GM10266 (cell line): ENCODE measurements around the gene ADGRA1.

Source experiments
- DNase-seq: peaks from one replicate; pipeline ENCODE4 v3.0.0; 2012; ENCODE audit errors: extremely low spot score
- CTCF ChIP-seq: IDR thresholded peaks from 2 replicates; pipeline ENCODE4 v1.5.1; 2012; ENCODE audit warnings: mild to moderate bottlenecking, low read depth; ENCODE audit not compliant: control insufficient read depth, insufficient read depth; ENCODE audit errors: missing control alignments

Gene ADGRA1

GRCh38 chr10:133085251-133086125, 2.2 kb upstream of the ADGRA1 start:
- no peak for DNase-seq

DNA sequence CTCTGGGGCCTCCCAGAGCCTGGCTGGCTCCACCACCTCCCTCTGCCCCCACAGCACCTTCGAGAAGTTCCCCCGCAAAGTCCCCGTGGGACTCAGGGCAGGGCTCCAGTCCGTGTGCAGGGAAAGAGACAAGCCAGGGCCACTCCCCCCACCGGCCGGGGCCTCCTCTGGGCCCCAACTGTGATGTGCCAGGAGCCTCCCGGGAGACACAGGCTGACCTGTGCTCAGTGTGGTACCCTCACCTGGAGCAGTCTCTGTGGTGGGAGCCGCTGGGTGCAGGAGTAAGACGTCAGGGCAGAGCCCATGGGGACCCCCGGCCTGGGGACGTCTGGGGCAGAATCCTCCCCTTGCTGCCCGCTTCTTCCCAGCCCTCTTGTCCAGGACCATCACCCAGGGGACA, 1.5 kb upstream of the ADGRA1 start:
- no peak for DNase-seq
- no peak for TF ChIP-seq CTCF

More at GRCh38 chr10:133085251-133086125, 2.2 kb upstream of the ADGRA1 start:
- TF ChIP-seq CTCF, result no peak

GRCh38 chr10:133087045-133087678, 562 bp upstream of the ADGRA1 start:
- DNase-seq, result no peak
- no peak for TF ChIP-seq CTCF

GRCh38 chr10:133088179-133088955, 643 bp downstream of the ADGRA1 start:
- TF ChIP-seq CTCF, result no peak
- DNase-seq, result no peak

GRCh38 chr10:133088956-133089800, 1.5 kb downstream of the ADGRA1 start:
- no peak for DNase-seq
- TF ChIP-seq CTCF, result no peak

GRCh38 chr10:133090101-133090500, 2.4 kb downstream of the ADGRA1 start:
- no peak for TF ChIP-seq CTCF
- DNase-seq, result no peak
